HG02970 (cell line): ENCODE measurements around the gene CCDC14.

Experiments
- ATAC-seq: cut with Tn5 transposase; IDR thresholded peaks from one replicate; pipeline ENCODE4 v1.9.1; 2021; ENCODE audit warnings: mild to moderate bottlenecking, moderate library complexity, moderate number of reproducible peaks; ENCODE audit not compliant: unreplicated experiment, low FRiP score

The CCDC14 gene

GRCh38 chr3:123869165-123869564 lies 91.9 kb downstream of the CCDC14 start:
- no peak for ATAC-seq

- no peak for ATAC-seq
Observed at GRCh38 chr3:123864706-123865105, 96.3 kb downstream of the CCDC14 start.
